ENCODE data around the gene FBXO10. TPM values are rescaled to one million over a fixed set of nuclear protein-coding genes. Genes with fewer than 3 reads are reported as not detected.

FBXO10 gene
- total RNA-seq, 2 experiments from 2014 or later = 0.81 to 2.3 TPM

GRCh38 chr9:37582548-37583157 lies 6.5 kb upstream of the FBXO10 start:
- Histone ChIP-seq H3K9me3 (ENCODE audit: control insufficient read depth in 1 of 2, insufficient read depth in 1 of 2, low read length in 2 of 2) (no peaks in the 10 kb centered on the region), H3K27me3 (ENCODE audit: control insufficient read depth in 1 of 2, insufficient read depth in 2 of 2, low read length in 2 of 2) (no peaks in the 10 kb centered on the region), H3K4me3 (ENCODE audit: low read length) (no peak overlapping the region), H3K27ac (ENCODE audit: low read depth in 1 of 2, low read length in 2 of 2) (no peak overlapping the region), H3K36me3 (ENCODE audit: insufficient read depth, low read length) (peaks cover 48% of the 10 kb centered on the region), H3K4me1 (ENCODE audit: insufficient read depth, low read length) (no peaks in the 10 kb centered on the region)
- CTCF ChIA-PET = interaction anchor here (1.8 kb wide), 1 partner anchor 9 kb away, joined by 5 read pairs; the partner anchor contains the start of gene TOMM5
- Mint-ChIP-seq H3K36me3 (ENCODE audit: low read depth) (peaks cover 48% of the 10 kb centered on the region), H3K4me1 (ENCODE audit: low read depth) (peaks cover 18% of the 10 kb centered on the region), H3K27me3 (no peaks in the 10 kb centered on the region), H3K4me3 (no peak overlapping the region), H3K9me3 (no peaks in the 10 kb centered on the region), H3K27ac (no peak overlapping the region)
- ATAC-seq (ENCODE audit: poor library complexity) = peak; percentile 79
- DNase-seq = peak in 3 of 14 experiments; percentile 45 to 63 (median 62)
- TF ChIP-seq, protein P1, sequence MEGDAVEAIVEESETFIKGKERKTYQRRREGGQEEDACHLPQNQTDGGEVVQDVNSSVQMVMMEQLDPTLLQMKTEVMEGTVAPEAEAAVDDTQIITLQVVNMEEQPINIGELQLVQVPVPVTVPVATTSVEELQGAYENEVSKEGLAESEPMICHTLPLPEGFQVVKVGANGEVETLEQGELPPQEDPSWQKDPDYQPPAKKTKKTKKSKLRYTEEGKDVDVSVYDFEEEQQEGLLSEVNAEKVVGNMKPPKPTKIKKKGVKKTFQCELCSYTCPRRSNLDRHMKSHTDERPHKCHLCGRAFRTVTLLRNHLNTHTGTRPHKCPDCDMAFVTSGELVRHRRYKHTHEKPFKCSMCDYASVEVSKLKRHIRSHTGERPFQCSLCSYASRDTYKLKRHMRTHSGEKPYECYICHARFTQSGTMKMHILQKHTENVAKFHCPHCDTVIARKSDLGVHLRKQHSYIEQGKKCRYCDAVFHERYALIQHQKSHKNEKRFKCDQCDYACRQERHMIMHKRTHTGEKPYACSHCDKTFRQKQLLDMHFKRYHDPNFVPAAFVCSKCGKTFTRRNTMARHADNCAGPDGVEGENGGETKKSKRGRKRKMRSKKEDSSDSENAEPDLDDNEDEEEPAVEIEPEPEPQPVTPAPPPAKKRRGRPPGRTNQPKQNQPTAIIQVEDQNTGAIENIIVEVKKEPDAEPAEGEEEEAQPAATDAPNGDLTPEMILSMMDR (IDR thresholded peaks at IDR 0.05) = peak; percentile 69
- POLR2A ChIA-PET = interaction anchor here (0.6 kb wide), 1 partner anchor 167 kb away, joined by 3 read pairs; no protein-coding TSS in a partner anchor
- intact Hi-C loops (cut with DNase I, micrococcal nuclease) = loop anchor here in 1 of 2 experiments (5.0 to 10.0 kb wide), 3 partner anchors 95 to 302 kb away; partner anchors contain the start of gene POLR1E

GRCh38 chr9:37575511-37575914 lies 667 bp downstream of the FBXO10 start:
- peaks cover 13% of the 10 kb centered on the region for H3K4me1 ChIP-seq (ENCODE audit: insufficient read depth, low read length)
- intact Hi-C loops (cut with DNase I, micrococcal nuclease) = no loop called here
- Mint-ChIP-seq H3K27me3 (no peaks in the 10 kb centered on the region), H3K4me3 (peak overlapping the region; percentile 86), H3K36me3 (ENCODE audit: low read depth) (peaks cover 5% of the 10 kb centered on the region), H3K9me3 (no peaks in the 10 kb centered on the region), H3K27ac (no peak overlapping the region), H3K4me1 (ENCODE audit: low read depth) (peaks cover 24% of the 10 kb centered on the region)
- H3K27ac ChIP-seq (ENCODE audit: low read depth in 1 of 2, low read length in 2 of 2) = no peak overlapping the region
- peaks cover 2% of the 10 kb centered on the region for H3K36me3 ChIP-seq (ENCODE audit: insufficient read depth, low read length)
- no peaks in the 10 kb centered on the region for H3K27me3 ChIP-seq (ENCODE audit: control insufficient read depth in 1 of 2, insufficient read depth in 2 of 2, low read length in 2 of 2)
- no peaks in the 10 kb centered on the region for H3K9me3 ChIP-seq (ENCODE audit: control insufficient read depth in 1 of 2, insufficient read depth in 1 of 2, low read length in 2 of 2)
- DNase-seq (no peak), ATAC-seq (ENCODE audit: poor library complexity) (no peak)
- ChIA-PET CTCF (no interaction called here), POLR2A (interaction anchor here (0.9 to 2.3 kb wide), 4 partner anchors 9 to 17 kb away, joined by 3 to 28 read pairs (median 7); partner anchors contain the start of gene TOMM5)
- peak overlapping the region; percentile 65 for H3K4me3 ChIP-seq (ENCODE audit: low read length)
- TF ChIP-seq, protein P1 (IDR thresholded peaks at IDR 0.05) = no peak

DNA sequence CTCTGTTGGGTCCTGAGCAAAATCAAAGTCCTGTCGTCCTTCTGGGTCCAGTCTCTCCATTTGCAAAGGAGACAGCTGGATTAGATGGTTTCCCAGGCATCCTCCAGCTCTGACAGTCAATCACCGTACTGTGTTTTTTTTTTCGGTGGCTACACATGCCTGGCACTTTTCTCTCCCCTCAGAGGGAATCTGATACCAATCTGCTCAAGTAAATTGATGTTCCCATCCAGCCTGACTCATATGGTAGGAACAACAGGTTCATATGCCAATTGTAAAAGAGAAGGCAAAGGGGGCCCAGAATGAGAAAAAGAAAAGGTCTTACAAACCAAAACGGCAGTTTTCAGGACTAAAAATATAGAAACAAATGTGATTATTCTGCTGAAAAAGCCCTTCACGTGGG lies 1.2 kb downstream of the FBXO10 start:
- no peaks in the 10 kb centered on the region for H3K9me3 ChIP-seq (ENCODE audit: control insufficient read depth in 1 of 2, insufficient read depth in 1 of 2, low read length in 2 of 2)
- H3K4me3 ChIP-seq (ENCODE audit: low read length) = no peak overlapping the region
- ATAC-seq (ENCODE audit: poor library complexity) (no peak), DNase-seq (no peak)
- H3K27me3 ChIP-seq (ENCODE audit: control insufficient read depth in 1 of 2, insufficient read depth in 2 of 2, low read length in 2 of 2) = no peaks in the 10 kb centered on the region
- TF ChIP-seq, protein P1 (IDR thresholded peaks at IDR 0.05) = no peak
- no peak overlapping the region for H3K27ac ChIP-seq (ENCODE audit: low read depth in 1 of 2, low read length in 2 of 2)
- POLR2A ChIA-PET = interaction anchor here (1.4 to 1.5 kb wide), 2 partner anchors 9 to 18 kb away, joined by 4 to 10 read pairs; partner anchors contain the start of gene TOMM5
- Mint-ChIP-seq H3K27ac (no peak overlapping the region), H3K27me3 (no peaks in the 10 kb centered on the region), H3K9me3 (no peaks in the 10 kb centered on the region), H3K36me3 (ENCODE audit: low read depth) (peaks cover 5% of the 10 kb centered on the region), H3K4me1 (ENCODE audit: low read depth) (peaks cover 24% of the 10 kb centered on the region), H3K4me3 (peak overlapping the region; percentile 86)
- H3K4me1 ChIP-seq (ENCODE audit: insufficient read depth, low read length) = peaks cover 13% of the 10 kb centered on the region
- intact Hi-C loops (cut with DNase I, micrococcal nuclease) = no loop called here
- H3K36me3 ChIP-seq (ENCODE audit: insufficient read depth, low read length) = no peaks in the 10 kb centered on the region
- CTCF ChIA-PET = no interaction called here
